ENCODE measurements around the gene ERI3.

ERI3 gene

DNA sequence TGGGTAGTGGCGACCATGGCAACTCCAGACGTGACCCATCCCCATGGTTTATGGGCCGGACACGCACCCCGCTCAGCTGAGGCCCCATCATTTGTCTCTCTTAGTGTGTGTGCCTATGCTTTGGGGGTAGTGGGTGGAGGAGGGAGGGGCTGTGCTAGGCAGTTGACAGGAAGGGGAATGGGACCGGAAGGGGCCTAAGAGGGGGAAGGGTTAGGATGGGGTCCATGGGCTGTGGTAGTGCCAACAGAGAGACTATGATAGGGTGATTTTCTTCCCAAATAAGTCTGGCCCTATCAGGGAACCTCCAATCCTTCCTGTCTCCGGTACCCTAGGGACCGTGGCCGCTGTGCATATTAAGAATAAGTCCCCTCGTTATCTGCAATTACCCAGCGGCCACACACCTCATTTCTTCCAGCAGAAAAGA lies 131.9 kb downstream of the ERI3 start:
- H3F3A ChIP-seq (ENCODE audit: low read depth): no peaks in the 10 kb centered on the region
- no peaks in the 10 kb centered on the region for H3K9me3 ChIP-seq (ENCODE audit: insufficient read depth, low read depth, low read length)
- no peak overlapping the region for H2AFZ ChIP-seq (ENCODE audit: low read length)
- H3K27me3 ChIP-seq (ENCODE audit: insufficient read depth, low read length, poor library complexity, severe bottlenecking): no peaks in the 10 kb centered on the region
- peaks cover 35% of the 10 kb centered on the region; the same call in 1 of the 2 replicates for H3K36me3 ChIP-seq (ENCODE audit: insufficient read depth, low read length)
- H4K20me1 ChIP-seq (ENCODE audit: insufficient read depth, low read length, poor library complexity, severe bottlenecking): no peaks in the 10 kb centered on the region
- no peak overlapping the region for H3K4me3 ChIP-seq (ENCODE audit: low read length, poor library complexity, severe bottlenecking)
- no peak overlapping the region for H3K9ac ChIP-seq (ENCODE audit: low read depth, low read length, poor library complexity, severe bottlenecking)
- H3K4me1 ChIP-seq (ENCODE audit: insufficient read depth, low read length, poor library complexity, severe bottlenecking): no peaks in the 10 kb centered on the region
- no peaks in the 10 kb centered on the region for H3K79me2 ChIP-seq (ENCODE audit: insufficient read depth, low read length)
- H3K9me2 ChIP-seq (replicated peaks; ENCODE audit: low read depth, low read length): no peaks in the 10 kb centered on the region
- H3K4me2 ChIP-seq (ENCODE audit: low read depth, low read length, poor library complexity, severe bottlenecking): no peak overlapping the region
- TF ChIP-seq EZH2phosphoT487 (IDR thresholded peaks at IDR 0.05; ENCODE audit: borderline replicate concordance): no peak
- TF ChIP-seq, protein P1, sequence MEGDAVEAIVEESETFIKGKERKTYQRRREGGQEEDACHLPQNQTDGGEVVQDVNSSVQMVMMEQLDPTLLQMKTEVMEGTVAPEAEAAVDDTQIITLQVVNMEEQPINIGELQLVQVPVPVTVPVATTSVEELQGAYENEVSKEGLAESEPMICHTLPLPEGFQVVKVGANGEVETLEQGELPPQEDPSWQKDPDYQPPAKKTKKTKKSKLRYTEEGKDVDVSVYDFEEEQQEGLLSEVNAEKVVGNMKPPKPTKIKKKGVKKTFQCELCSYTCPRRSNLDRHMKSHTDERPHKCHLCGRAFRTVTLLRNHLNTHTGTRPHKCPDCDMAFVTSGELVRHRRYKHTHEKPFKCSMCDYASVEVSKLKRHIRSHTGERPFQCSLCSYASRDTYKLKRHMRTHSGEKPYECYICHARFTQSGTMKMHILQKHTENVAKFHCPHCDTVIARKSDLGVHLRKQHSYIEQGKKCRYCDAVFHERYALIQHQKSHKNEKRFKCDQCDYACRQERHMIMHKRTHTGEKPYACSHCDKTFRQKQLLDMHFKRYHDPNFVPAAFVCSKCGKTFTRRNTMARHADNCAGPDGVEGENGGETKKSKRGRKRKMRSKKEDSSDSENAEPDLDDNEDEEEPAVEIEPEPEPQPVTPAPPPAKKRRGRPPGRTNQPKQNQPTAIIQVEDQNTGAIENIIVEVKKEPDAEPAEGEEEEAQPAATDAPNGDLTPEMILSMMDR (conservative IDR thresholded peaks at IDR 0.05; ENCODE audit: low read length): no peak

GRCh38 chr1:44222397-44223186 lies 132.5 kb downstream of the ERI3 start:
- Histone ChIP-seq H3K27me3 (ENCODE audit: insufficient read depth, low read length, poor library complexity, severe bottlenecking) (no peaks in the 10 kb centered on the region), H2AFZ (ENCODE audit: low read length) (no peak overlapping the region), H3K4me1 (ENCODE audit: insufficient read depth, low read length, poor library complexity, severe bottlenecking) (no peaks in the 10 kb centered on the region), H3K79me2 (ENCODE audit: insufficient read depth, low read length) (no peaks in the 10 kb centered on the region), H4K20me1 (ENCODE audit: insufficient read depth, low read length, poor library complexity, severe bottlenecking) (no peaks in the 10 kb centered on the region), H3F3A (ENCODE audit: low read depth) (no peaks in the 10 kb centered on the region), H3K9ac (ENCODE audit: low read depth, low read length, poor library complexity, severe bottlenecking) (no peak overlapping the region), H3K9me3 (ENCODE audit: insufficient read depth, low read depth, low read length) (no peaks in the 10 kb centered on the region), H3K4me3 (ENCODE audit: low read length, poor library complexity, severe bottlenecking) (no peak overlapping the region), H3K4me2 (ENCODE audit: low read depth, low read length, poor library complexity, severe bottlenecking) (no peak overlapping the region), H3K36me3 (ENCODE audit: insufficient read depth, low read length) (peaks cover 40% of the 10 kb centered on the region; the same call in 1 of the 2 replicates), H3K9me2 (replicated peaks; ENCODE audit: low read depth, low read length) (no peaks in the 10 kb centered on the region)
- TF ChIP-seq, protein P1 (conservative IDR thresholded peaks at IDR 0.05; ENCODE audit: low read length): no peak
- no peak for TF ChIP-seq EZH2phosphoT487 (IDR thresholded peaks at IDR 0.05; ENCODE audit: borderline replicate concordance)

- no peaks in the 10 kb centered on the region for H3K9me3 ChIP-seq (ENCODE audit: insufficient read depth, low read depth, low read length)
- no peaks in the 10 kb centered on the region for H3K4me1 ChIP-seq (ENCODE audit: insufficient read depth, low read length, poor library complexity, severe bottlenecking)
- no peaks in the 10 kb centered on the region for H3K79me2 ChIP-seq (ENCODE audit: insufficient read depth, low read length)
- no peak overlapping the region for H3K4me3 ChIP-seq (ENCODE audit: low read length, poor library complexity, severe bottlenecking)
- TF ChIP-seq EZH2phosphoT487 (IDR thresholded peaks at IDR 0.05; ENCODE audit: borderline replicate concordance): no peak
- TF ChIP-seq, protein P1 (conservative IDR thresholded peaks at IDR 0.05; ENCODE audit: low read length): no peak
- no peaks in the 10 kb centered on the region for H3K9me2 ChIP-seq (replicated peaks; ENCODE audit: low read depth, low read length)
- no peaks in the 10 kb centered on the region for H4K20me1 ChIP-seq (ENCODE audit: insufficient read depth, low read length, poor library complexity, severe bottlenecking)
- no peak overlapping the region for H2AFZ ChIP-seq (ENCODE audit: low read length)
- H3K27me3 ChIP-seq (ENCODE audit: insufficient read depth, low read length, poor library complexity, severe bottlenecking): no peaks in the 10 kb centered on the region
- H3K36me3 ChIP-seq (ENCODE audit: insufficient read depth, low read length): peaks cover 43% of the 10 kb centered on the region; the same call in 1 of the 2 replicates
- H3K9ac ChIP-seq (ENCODE audit: low read depth, low read length, poor library complexity, severe bottlenecking): no peak overlapping the region
- no peak overlapping the region for H3K4me2 ChIP-seq (ENCODE audit: low read depth, low read length, poor library complexity, severe bottlenecking)
- H3F3A ChIP-seq (ENCODE audit: low read depth): no peaks in the 10 kb centered on the region
Measured at GRCh38 chr1:44221769-44222168, 133.3 kb downstream of the ERI3 start.
